GM20000 (cell line): ENCODE results near the gene SNX13.
"Not testable (repeated sequence)": the region's sequence is repeated elsewhere in the genome, so short reads cannot be mapped to it uniquely, and the experiment has no call there.

Experiments
- DNase-seq: peaks from one replicate; pipeline ENCODE4 v3.0.0; 2012; ENCODE audit warnings: low spot score
- CTCF ChIP-seq: IDR thresholded peaks from 2 replicates; pipeline ENCODE4 v1.5.1; 2012; ENCODE audit warnings: mild to moderate bottlenecking, control low read depth; ENCODE audit errors: extremely low read depth, missing control alignments

SNX13 gene

GRCh38 chr7:17832242-17832641 is 108.1 kb downstream of the SNX13 start:
- DNase-seq: no peak
- TF ChIP-seq CTCF: no peak

- TF ChIP-seq CTCF: no peak
- DNase-seq: no peak
These were observed 110.1 kb downstream of the SNX13 start for GRCh38 chr7:17830206-17830605.

- DNase-seq: no peak
- TF ChIP-seq CTCF: no peak
These were observed 111.3 kb downstream of the SNX13 start for GRCh38 chr7:17829001-17829400.

DNA sequence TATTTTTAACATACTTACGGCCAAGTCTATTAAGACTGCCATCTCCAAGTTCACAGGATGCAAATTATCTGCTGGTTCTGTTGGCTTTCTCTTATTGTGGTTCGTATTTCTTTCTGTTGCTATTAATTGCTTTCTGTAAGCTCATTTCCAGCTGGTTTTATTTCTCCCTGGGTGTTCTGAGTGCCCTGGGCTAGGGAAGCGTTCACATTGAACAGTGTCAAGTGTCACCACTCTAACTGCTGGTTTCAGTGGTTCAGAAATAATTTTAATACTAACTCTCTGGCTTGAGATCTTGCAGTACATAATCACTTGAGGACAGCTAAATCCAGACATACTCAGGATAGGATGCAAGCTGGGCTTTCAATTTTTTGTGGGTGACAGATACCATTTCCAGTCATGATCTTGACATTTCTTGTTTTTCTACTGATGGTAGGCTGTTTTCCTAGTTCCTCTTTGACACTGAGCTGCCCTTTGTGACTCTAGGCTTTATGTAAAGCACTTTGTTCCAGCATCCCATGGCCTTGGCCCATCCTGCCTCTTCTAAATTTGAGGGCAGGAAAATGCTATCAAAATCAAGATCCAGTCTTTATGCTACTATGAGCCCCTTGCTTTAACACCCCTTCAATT is 117.6 kb downstream of the SNX13 start:
- DNase-seq: no peak
- no peak for TF ChIP-seq CTCF

GRCh38 chr7:17816903-17817302 is 123.4 kb downstream of the SNX13 start:
- TF ChIP-seq CTCF: no peak
- DNase-seq: no peak

DNA sequence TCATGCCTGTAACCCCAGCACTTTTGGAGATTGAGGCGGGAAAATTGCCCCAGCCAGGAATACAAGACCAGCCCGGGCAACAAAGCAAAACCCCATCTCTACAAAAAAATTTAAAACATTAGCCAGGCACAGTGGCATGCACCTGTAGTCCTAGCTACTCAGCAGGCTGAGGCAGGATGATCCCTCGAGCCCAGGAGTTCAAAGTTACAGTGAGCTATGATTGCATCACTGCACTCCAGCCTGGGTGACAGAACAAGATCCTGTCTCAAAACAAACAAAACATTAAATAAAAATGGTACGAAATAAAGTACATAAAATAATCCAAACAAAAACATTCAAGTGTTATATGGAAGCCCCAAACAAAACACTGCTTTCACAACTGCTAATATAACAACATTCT is 125.0 kb downstream of the SNX13 start:
- no peak for TF ChIP-seq CTCF
- no peak for DNase-seq

- no peak for TF ChIP-seq CTCF
- DNase-seq: no peak
These were observed 126.2 kb downstream of the SNX13 start for GRCh38 chr7:17814058-17814457.

DNA sequence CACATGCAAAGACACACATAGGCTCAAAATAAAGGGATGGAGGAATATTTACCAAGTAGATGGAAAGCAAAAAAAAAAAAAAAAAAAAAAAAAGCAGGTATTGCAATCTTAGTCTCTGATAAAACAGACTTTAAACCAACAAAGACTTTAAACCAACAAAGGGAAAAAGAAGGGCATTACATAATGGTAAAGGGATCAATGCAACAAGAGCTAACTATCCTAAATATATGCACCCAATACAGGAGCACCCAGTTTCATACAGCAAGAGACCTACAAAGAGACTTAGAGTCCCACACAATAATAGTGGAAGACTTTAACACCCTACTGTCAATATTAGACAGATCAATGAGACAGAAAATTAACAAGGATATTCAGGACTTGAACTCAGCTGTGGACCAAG is 131.1 kb downstream of the SNX13 start:
- not testable (repeated sequence) for DNase-seq
